GM19468 (cell line): Measurements from ENCODE around the gene PSIP1.
"Not testable (repeated sequence)": the region's sequence is repeated elsewhere in the genome, so short reads cannot be mapped to it uniquely, and the experiment has no call there.

Source experiments
- ATAC-seq: cut with Tn5 transposase; IDR thresholded peaks from one replicate; pipeline ENCODE4 v1.9.1; 2021; ENCODE audit warnings: mild to moderate bottlenecking, moderate library complexity, moderate number of reproducible peaks; ENCODE audit not compliant: unreplicated experiment; ENCODE audit errors: extremely low read depth

Gene PSIP1

DNA sequence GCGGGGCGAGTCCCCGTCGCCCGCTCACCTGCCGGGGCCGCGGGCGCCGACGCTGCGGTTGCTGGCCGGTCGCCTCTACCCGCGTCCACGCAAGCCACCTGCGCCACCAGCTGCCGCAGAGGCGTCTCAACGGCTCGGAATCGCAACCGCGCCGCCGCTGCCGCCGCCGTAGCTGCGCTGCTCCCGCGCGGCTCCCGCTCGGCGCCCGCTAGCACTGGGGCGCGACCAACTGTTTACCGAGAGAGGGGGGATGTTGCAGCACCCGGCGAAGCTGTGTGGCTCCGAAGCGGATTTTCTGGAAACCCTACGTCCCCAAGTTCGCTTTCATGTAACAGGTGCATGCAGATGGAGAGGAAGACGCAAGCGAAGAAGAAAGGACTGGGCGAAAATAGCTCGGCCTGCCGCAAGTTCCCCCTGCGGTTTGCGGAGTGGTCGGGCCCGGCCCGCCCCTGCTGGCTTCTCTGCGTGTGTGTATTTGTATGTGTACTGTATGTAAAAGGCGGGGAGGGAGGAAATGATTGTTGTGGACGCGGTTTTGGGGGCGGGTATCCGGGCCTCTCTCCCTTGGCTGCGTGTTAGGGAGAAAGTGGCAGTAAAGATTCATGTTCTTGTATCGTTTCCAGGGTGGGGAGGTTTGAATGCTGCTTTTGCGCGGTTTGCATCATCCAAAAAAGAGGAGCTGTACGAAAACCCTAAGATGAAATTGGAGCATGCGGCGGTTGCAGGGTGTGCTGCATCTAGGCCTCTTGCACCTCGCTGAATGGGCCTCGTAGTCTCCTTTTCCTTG, at the start of gene PSIP1:
Gene PSIP1, minus strand, starts transcription at position 182 of the 787 bp plus-strand sequence. CDS start 782 bp downstream, outside the sequence.
- peak; percentile 46 for ATAC-seq

- ATAC-seq = no peak
These were observed 42.7 kb upstream of the PSIP1 start for GRCh38 chr9:15553528-15553898.

DNA sequence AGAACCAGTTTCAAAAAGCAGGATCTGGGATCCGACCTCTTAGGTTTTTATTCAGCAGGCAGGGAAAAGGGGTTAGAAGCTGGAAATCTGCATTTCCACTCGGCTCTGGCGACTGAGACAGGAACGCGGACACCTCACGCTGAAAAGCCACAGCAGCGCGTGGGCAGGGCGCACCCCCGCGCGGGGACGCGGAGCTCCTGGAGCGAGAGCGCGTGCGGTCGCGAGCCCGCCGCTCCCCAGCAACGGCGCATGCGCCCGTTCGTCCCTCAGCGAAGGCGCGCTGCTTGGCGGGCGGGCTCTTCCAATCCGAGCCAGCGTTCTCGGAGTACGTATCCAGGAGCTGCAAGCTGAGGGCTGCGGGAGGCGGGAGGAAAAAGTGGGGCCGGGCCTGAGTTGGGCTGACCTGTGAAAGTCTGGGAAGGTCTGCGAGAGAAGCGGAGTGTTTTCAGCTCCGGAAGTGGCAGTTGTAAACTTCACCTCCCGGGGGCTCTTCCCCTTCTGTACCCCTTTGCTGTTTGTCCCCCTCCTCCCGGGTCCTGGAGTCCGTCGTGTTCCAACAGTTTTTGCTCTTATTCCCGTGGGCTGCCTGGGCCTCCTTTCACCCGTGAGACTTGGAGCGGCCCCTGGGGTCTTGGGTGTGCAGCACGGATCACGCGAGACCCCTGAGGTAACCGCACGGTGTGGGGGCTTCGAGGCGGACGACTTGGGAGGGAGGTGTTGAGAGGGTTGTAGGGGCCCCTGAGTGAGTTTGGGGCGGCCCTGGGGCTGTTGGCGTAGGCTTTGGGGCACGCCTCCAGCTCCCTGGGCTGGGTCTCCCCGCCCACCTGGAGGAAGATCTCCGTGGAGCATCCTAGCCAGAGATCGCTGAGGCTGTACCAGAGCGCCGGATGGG, 42.1 kb upstream of the PSIP1 start, which contains the start of gene CCDC171:
Gene CCDC171, plus strand, starts transcription at position 408 of the 892 bp plus-strand sequence. CDS start 11,046 bp downstream, outside the sequence.
- peak; percentile 65 for ATAC-seq

- ATAC-seq = no peak
These were observed 38.8 kb upstream of the PSIP1 start for GRCh38 chr9:15549611-15550010.

DNA sequence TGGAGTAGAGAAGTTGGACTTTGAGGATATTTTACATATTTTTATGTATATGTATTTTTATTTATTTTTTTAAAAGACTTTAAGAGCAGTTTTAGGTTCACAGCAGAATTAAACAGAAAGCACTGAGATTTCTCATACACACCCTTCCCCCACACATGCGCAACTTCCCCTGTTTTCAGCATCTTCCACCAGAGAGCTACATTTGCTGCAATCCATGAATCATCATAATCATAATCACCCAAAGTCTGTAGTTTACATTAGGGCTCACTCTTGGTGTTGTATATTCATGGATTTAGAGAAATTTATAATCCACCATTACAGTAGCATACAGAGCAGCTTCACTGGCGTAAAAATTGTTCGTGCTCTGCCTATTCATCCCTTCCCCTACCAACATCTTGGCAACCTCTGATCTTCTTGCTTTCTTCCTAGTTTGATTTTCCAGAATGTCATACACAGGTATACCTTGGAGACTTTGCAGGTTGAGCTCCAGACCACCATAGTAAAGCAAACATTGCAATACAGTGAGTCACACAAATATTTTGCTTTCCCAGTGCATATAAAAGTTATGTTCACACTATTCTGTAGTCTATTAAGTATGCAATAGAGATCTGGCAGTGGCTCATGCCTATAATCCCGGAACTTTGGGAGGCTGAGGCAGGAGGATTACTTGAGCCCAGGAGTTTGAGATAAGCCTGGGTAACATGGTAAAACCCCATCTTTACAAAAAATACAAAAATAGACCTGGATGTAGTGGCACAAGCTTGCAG, 32.5 kb upstream of the PSIP1 start:
- no peak for ATAC-seq

DNA sequence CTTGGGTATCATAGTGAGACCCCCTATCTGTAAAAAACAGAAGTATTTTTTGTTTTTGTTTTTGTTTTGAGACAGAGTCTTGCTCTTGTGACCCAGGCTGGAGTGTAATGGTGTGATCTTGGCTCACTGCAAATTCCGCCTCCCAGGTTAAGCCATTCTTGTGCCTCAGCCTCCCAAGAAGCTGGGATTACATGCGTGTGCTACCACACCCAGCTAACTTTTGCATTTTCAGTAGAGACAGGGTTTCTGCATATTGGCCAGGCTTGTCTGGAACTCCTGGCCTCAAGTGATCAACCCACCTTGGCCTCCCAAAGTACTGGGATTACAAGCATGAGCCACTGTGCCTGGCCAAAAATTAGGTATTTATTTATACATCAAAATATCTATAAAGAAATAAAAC, 31.9 kb upstream of the PSIP1 start:
- ATAC-seq = no peak

- no peak for ATAC-seq
These were observed 31.1 kb upstream of the PSIP1 start for GRCh38 chr9:15541872-15542271.

- no peak for ATAC-seq
These were observed 20.6 kb upstream of the PSIP1 start for GRCh38 chr9:15531380-15531779.

- peak; percentile 67 for ATAC-seq
These were observed 19.0 kb upstream of the PSIP1 start for GRCh38 chr9:15529566-15530324.

GRCh38 chr9:15527035-15527434, 16.3 kb upstream of the PSIP1 start:
- not testable (repeated sequence) for ATAC-seq

DNA sequence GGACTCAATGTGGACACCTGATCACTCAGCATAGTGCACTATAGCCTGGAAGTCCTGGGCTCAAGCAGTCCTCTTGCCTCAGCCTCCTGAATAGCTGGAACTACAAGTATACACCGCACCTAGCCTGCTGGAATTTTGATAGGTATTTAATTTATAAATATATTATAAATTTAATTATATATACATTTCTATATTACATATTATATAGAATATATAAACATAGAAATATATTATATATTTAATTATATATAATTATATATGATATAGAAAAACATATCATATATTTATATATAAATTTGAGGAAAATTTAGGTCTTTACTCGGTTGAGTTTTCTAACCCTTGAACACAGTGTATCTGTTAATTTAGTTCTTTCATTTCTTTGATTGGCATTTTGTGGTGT, 15.2 kb upstream of the PSIP1 start:
- no peak for ATAC-seq

DNA sequence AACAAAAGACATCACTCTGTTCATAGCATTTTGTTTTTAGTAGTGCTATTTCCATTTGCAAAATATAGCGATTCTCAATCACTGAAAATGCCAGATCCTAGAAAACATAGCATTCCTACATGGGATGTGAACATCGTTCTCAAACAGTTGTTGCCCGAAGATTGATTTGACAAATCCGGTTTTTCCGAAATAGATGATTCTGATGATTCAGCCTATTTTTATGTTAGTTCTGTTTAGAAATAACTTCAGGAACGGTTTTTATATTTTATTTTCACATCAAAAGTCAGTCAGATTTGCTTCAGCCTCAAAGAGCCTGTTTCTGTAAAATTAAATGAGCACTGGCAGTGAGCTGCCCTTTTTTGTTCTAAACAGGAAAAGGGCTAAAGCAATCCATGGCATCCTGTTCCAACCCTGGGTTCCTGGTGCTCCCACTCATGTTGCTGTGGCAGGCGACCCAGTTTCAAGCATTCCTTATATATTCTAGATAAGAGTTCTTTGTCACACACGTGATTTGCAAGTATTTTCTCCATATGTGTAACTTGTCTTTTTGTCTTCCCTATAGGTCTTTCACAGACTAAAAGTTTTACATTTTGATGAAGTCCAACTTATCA, 14.2 kb upstream of the PSIP1 start:
- ATAC-seq = no peak

DNA sequence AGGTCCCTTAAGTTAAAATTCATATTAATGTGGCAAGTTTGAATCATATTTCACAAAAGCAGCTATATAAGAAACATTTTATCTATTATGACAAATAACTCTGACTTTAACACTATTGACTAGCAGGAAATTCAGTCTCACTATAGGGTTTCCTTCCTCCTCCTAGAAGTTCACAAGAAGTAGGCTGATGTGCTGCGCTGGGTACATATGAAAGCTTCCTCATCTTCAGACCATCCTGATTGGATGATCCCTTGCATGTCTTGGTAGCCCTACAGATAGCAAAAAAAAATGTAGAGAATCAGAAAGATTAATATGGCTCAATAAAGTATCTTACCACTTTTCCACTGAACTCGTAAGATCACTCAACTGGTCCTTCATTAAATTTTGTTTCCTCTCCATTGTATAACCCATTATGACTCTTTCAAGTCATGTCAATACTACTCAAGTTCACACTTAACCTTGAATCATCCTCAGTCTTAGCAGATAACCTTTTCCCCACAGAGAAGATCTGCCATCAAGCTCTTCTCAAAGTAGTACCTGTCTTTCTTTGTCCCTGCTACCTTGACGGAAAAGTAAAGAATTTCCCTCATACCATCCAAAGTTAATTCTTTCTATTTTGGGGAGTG, 11.5 kb upstream of the PSIP1 start:
- no peak for ATAC-seq

GRCh38 chr9:15521254-15521653, 10.5 kb upstream of the PSIP1 start:
- no peak for ATAC-seq

GRCh38 chr9:15519831-15520230, 9.1 kb upstream of the PSIP1 start:
- ATAC-seq = no peak

DNA sequence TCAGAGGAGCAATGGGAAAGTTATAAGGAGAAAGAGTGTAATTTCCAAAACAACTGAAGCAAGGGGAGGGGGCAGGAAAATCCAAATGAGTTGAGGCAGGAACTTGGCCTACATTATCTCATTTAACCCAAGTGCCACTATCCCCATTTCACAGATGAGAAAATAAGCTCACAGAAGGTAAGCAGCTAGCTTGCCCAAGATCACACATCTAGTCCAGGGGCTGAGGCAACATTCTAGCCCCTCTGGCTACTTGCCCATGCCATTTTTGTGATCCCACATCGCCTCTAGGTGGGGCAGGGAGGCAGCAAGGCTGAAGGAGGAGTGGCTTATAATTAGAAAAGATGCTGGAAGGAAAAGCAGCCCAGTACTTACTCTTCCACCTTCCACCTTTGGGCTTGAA, 2.6 kb upstream of the PSIP1 start:
- ATAC-seq = no peak

- ATAC-seq = no peak
These were observed 2.1 kb upstream of the PSIP1 start for GRCh38 chr9:15512889-15513288.

DNA sequence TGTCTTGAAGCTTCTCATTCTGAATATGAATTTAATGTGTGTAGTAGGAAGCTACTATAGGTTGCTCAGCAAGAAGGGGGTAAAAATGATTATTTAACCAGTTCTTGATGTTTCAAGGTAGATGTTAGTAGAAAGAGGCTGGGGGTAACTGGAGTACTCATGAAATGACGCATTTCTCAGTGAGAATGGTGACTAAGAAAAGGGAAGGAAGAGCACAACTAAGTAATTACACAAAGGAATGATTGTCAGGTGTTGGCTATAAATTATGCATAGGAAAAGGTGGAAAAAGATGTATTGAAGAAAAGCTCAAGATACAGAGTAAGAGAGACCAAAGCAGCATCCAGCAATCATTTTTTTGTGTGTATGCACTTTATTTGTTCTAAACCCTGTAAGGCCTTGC, 1.4 kb upstream of the PSIP1 start:
- no peak for ATAC-seq
